SKM-1 treated with dmso at 0.1 percent for 144 hours (cell line): ENCODE data around the gene GPLD1.

ENCODE experiments used
- DNase-seq: peaks from one replicate; lab custom pipeline; 2025; ENCODE audit not compliant: unreplicated experiment; lab: John Stamatoyannopoulos, UW

The GPLD1 gene

DNA sequence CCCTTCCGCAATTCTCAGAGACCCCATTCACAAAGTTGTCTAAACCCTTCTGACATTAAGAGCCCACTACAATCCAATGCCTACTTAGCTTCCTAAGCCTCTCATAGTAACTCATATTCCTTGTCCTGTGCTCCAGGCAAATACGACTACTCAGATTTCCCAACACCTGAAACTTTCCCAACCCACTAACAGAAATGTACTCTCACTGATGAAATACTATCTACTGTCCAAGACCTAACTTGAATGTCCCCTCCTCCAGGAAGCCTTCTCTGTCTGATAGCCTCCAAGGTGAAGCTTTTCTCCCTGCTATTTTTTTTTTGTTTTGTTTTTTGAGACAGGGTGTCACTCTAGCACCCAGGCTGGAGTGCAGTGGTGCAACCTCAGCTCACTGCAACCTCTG, 30.4 kb downstream of the GPLD1 start:
- no peak for DNase-seq

- no peak for DNase-seq
These were observed 31.2 kb downstream of the GPLD1 start for GRCh38 chr6:24458134-24458533.

DNA sequence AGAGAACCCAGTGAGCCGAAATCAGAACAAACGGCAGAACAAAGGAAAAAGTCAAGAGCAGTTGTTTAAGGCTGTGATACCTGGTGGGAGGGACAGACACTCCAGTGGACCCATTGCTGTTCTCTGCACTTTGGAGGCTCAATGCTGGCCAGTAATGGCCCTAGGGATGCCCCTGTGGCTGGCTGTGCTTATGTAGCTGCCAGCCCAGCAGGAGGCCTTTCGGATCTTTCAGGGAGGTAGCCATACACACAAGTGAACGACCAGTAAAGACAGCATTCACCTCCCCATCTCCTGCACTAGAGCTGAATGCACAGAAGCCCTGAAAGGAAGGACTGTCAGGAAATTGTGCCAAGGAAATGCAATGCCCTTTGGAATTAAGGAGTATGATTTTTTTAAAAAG, 34.3 kb downstream of the GPLD1 start:
- DNase-seq: no peak

GRCh38 chr6:24454452-24454851, 34.9 kb downstream of the GPLD1 start:
- DNase-seq: no peak

- DNase-seq: no peak
These were observed 35.5 kb downstream of the GPLD1 start for GRCh38 chr6:24453921-24454320.

DNA sequence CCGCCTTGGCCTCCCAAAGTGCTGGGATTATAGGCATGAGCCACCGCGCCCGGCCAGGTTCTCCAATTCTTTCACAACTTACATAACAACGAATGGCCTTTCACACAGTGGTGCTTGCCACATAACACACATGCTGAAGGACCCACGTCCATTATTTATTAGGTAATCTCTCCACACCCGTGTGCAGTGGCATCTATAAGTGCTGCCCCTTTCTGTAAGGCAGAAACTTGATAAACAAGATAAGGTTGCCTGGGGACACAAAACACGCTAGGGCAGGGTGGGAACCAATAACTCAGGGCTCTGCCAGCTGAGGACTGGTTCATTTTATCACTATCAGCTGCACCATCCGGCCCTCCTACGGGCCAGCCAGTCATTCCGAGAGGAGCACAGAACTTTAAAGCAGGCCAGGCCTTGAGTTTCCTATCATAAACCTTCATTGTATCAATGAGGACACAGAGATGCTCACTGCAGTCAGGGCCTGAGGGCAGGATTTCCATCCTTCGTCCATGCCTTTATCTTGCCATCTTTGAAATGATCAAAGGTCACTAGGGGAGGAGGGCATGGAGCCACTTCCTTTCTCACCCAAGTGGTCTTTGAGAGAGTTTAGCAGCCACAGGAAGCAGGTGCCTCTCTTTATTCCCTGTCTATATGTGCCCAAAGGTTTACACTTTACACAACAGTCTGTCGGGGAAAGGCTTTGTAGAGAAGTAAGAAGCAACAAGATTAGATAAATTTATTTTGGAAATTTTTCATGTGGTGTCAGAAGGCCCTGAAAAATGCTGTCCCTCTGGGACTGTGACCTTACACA, 37.6 kb downstream of the GPLD1 start:
- DNase-seq: no peak

DNA sequence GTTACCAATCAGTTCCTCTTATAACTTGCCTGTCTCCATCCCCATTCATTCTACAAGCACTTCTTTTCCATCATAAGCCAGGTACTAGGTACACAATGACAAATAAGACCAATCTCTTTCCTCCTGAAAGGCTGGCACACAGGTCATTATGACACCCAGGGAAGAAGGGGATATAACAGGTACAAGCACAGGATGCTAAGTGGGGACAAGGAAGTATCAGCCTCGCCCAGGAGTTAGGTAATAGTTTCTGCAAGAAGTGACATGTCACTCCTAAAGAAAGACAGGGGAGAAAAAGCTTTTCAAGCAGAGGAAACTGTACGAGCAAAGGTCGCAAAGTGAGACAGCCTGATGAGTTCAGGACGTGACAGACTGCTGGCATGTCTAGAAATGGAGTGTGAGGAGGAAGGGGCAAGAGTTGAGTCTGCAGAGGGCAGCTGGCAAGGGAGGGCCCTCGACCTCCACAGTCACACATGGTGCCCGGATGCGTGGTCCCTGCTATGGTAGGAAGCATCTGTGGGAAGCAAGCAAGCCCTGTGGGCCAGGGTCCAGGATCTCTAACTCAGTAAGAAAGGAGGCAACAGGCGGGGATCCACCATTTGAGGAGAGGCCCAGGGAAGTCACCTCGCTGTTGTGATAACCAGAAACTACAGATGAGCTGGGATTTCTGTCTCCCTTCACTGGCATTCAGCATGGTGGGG, 40.4 kb downstream of the GPLD1 start:
- no peak for DNase-seq

- peak; percentile 7 for DNase-seq
These were observed 41.0 kb downstream of the GPLD1 start for GRCh38 chr6:24448396-24448795.

DNA sequence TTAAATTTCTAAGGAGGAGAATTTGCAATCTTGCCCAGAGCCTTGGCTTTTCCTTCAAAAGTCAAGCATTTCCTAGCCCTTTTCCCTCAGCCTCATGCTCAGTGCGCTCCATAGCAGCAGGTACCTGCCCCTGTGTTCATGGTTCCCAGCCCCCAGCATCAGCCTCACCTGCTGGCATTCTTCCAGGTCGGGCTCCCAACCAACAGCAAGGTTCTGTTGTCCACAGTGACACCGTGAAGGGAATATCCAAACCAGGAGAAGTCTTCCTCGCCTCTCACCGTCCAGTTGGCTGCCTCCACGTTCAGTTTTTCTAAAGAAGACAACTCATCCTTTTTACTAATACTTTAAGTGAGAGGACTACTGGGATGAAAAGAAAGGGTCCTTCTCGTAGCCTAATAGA, 42.7 kb downstream of the GPLD1 start:
- DNase-seq: no peak

- no peak for DNase-seq
These were observed 43.7 kb downstream of the GPLD1 start for GRCh38 chr6:24445704-24446103.

DNA sequence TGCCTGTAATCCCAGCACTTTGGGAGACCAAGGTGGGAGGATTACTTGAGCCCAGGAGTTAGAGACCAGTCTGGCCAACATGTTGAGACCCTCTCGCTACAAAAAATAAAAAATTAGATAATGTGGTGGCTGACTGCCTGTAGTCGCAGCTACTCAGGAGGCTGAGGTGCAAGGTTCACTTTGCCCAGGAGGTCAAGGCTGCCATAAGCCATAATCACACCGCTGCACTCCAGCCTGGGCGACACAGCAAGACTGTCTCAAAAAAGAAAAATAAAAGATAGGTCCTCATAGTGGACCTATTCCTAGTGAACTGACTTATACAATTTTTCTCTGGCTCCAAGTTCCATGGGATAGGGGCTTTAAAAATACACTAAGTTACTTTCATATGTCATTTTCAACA, 44.8 kb downstream of the GPLD1 start:
- no peak for DNase-seq

DNA sequence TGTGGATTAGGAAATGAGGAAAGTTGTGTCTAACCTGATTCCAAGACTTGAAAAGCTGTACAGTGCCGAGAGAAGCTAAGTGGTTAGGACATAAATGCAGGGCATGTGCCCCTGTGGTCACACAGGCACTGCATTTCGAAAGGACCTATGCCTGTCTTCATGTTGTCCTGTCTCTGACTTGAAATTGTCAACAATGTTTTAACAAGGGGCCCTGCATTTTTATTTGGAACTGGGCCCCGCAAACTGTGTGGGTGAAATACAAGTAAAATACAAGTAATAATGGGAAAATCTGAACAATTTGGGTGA, 47.8 kb downstream of the GPLD1 start:
- peak; percentile 38 for DNase-seq

- no peak for DNase-seq
These were observed 48.3 kb downstream of the GPLD1 start for GRCh38 chr6:24440897-24441598.

- no peak for DNase-seq
These were observed 49.4 kb downstream of the GPLD1 start for GRCh38 chr6:24439858-24440539.

DNA sequence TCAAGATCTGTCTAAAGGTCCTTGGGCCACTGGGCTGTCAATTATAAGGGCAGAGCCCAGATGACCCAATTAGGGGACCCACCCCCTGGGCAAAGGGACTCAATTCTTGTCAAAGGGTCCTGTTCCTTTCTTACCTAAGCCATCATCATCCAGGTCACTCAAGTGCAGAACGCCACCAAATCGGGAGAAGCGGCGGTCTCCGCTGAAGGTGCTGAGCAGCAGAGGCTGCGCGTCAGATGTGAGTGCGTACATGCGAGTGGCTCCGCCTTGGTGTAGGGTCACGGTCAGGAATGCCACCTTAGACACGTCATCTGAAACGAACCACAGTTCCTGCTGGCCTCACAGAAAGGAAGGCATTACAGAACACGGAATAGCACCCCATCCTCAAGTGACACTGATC, 52.4 kb downstream of the GPLD1 start:
- no peak for DNase-seq

- DNase-seq: no peak
These were observed 56.8 kb downstream of the GPLD1 start for GRCh38 chr6:24432611-24433010.

DNA sequence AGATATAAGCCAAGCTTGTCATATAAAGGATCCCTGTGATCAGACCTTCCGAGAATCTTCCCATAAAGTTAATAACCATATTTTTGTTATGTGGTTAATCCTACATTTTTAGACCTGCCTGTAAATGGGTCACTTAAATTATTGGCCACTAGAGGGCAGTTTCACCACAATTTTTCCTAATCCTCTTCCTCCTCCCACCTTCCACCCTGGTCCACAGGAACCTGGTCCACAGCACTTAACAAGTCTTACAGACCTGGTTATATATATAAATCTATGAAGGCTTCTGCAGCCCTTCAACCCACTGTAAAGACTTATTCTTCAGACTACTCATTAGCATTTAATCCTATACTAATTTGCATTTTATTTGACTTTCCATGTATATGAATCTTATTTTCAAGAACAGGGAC, 58.3 kb downstream of the GPLD1 start:
- DNase-seq: peak; percentile 51

DNA sequence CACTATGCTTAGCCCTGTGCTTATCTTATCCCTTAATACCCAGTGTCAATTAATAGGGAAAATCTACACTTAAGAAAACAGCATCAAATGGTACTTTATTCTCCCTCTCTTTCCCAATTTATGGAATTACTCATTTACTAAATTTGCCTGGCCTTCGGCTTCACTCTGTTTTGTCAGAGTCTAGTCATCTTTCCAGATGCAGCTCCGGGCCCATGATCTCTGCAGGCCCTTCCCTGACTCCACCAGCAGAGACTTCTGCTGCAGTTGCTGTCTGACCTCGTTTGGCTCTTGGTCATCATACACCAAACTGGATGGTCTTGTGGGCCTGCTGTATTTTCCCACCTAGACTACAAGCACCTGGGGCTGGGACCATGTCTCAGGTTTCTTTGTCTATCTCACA, 59.3 kb downstream of the GPLD1 start:
- no peak for DNase-seq

GRCh38 chr6:24429146-24429545, 60.2 kb downstream of the GPLD1 start:
- no peak for DNase-seq

DNA sequence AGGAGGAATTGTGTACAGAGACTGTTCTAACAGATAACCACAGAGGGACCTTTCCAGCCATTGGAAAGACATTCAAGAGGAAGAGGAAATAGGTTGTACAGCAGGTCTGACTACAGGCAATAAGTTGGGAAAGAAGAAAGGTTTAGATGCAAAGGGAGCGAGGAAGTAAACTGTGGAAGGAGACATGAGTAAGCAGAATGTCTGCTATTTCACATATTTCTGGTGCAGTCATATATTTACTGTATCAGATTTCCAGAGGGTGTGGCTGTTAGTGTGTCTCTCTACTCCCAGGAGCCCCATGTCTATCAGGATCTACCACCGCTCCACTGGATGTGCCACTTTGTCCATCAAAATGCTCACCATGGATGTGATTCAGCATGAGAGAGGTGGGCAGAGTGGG, 60.8 kb downstream of the GPLD1 start:
- no peak for DNase-seq

DNA sequence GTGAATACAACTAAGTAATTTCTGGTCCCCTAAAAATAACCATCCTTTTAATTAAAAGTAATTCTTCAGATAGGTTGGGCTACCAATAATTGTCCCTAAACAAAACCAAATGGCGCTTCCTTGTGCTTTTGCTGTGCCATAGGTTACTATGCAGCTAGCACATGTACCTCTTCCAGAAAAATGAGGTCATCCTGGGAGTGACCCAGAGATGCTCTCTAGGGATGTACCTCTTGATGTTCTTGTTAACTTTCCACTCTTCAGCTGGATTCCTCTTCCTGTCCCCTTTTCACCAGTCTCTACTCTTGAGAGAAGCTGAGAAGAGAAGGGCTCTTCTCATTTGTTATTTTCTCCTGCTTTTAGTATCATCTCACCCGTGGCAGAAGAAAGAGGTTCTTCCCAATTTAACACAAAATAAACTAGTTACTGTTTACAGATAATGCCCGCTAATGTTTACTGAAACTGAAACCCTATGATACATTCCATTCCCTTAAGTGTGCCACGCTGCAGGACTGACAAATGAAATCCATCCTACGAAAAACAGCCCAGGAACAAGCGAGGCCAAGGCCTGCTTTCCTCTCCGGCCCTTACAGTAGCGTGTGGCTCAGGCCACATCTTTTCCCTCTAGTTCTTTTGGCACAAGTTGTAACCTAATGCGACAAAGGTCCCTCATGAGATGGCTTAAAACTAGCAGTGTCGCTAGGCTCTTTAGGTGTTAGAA, 62.5 kb downstream of the GPLD1 start:
- no peak for DNase-seq
